Neural crest cell (in vitro differentiated cells): ENCODE data around the gene OR2T11. TPM values are rescaled to one million over a fixed set of nuclear protein-coding genes. Genes with fewer than 3 reads are reported as not detected.
"Not testable (repeated sequence)": the region's sequence is repeated elsewhere in the genome, so short reads cannot be mapped to it uniquely, and the experiment has no call there.

Source experiments
- DNase-seq: peaks from one replicate; pipeline ENCODE4 v3.0.0; 2021; ENCODE audit warnings: low read depth, mixed read lengths, low spot score
- H3K27ac Mint-ChIP-seq: one replicate; pipeline ENCODE4 v1.8.0; 2021; ENCODE audit warnings: mild to moderate bottlenecking, mixed read lengths; ENCODE audit not compliant: unreplicated experiment
- H3K27me3 Mint-ChIP-seq: 2 replicates; pipeline ENCODE4 v1.8.0; 2021; ENCODE audit warnings: low read depth, mild to moderate bottlenecking, mixed read lengths
- H3K36me3 Mint-ChIP-seq: 2 replicates; pipeline ENCODE4 v1.8.0; 2021; ENCODE audit warnings: low read depth, mild to moderate bottlenecking, mixed read lengths
- H3K4me1 Mint-ChIP-seq: 2 replicates; pipeline ENCODE4 v1.8.0; 2021; ENCODE audit warnings: mixed read lengths
- H3K4me3 Mint-ChIP-seq: one replicate; pipeline ENCODE4 v1.8.0; 2021; ENCODE audit warnings: mild to moderate bottlenecking, mixed read lengths
- H3K9me3 Mint-ChIP-seq: 2 replicates; pipeline ENCODE4 v1.8.0; 2021; ENCODE audit warnings: mixed read lengths
- CTCF ChIP-seq: fragments of 200-600 bp; sonication (generic); conservative IDR thresholded peaks from 2 replicates; pipeline ENCODE4 v1.5.0; 2021; ENCODE audit warnings: antibody characterized with exemption, mild to moderate bottlenecking
- long read RNA-seq: library from polyadenylated mRNA; unstranded; transcript quantifications from one replicate; pipeline ENCODE4 v2.0.0, GENCODE V29; 2020
- total RNA-seq: library from RNA; stranded (reverse); gene quantifications from 2 replicates; pipeline ENCODE4 v1.2.1, GENCODE V29; 2021

The OR2T11 gene
- not detected in 2 replicates for total RNA-seq
- long read RNA-seq: 0 reads

DNA sequence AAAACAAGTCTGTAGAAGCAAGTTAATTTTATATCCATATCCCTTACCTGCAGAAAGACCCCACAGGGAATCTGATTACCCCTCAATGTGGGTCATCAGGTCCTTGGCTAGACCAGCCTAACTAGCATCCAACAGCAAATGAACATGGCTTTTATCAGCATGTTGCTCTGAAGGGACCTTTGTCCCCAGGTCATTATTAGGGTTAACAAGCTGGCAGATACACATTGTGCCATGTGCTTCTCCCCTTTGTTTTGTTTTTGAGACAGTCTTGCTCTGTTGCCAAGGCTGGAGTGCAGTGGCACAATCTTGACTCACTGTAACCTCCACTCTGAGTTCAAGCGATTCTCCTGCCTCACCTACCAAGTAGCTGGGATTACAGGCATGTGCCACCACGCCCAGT lies at the start of gene OR2T11:
TSS of gene OR2T11 (minus strand) at position 101 of the 400 bp plus-strand sequence. CDS start 7,963 bp downstream, outside the sequence.
- DNase-seq, H3K4me1 Mint-ChIP-seq, H3K36me3 Mint-ChIP-seq, H3K9me3 Mint-ChIP-seq, H3K27me3 Mint-ChIP-seq, H3K4me3 Mint-ChIP-seq, H3K27ac Mint-ChIP-seq: not testable (repeated sequence)

DNA sequence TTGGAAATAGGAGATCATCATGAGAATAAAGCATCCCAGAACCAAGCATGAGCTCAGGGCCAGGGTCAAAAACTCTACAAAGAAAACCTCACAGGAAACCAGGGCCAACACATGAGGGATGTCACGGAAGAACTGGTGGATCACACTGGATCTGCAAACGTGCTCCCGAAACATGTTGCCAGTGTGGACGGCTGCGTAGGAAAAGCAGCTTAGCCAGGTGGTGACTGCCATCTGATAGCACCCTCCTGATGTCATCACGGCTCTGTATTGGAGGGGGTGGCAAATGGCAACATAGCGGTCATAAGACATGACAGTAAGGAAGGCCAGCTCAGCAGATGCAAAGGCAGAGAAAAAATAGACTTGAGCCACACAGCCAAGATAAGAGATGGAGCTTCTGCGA lies 46.8 kb upstream of the OR2T11 start:
- H3K9me3 Mint-ChIP-seq: peaks cover 19% of the 10 kb centered on the region
- no peak overlapping the region for H3K4me3 Mint-ChIP-seq
- no peaks in the 10 kb centered on the region for H3K4me1 Mint-ChIP-seq
- no peaks in the 10 kb centered on the region for H3K27me3 Mint-ChIP-seq
- H3K27ac Mint-ChIP-seq: no peak overlapping the region
- DNase-seq: no peak
- H3K36me3 Mint-ChIP-seq: peaks cover 11% of the 10 kb centered on the region
- TF ChIP-seq CTCF: no peak

DNA sequence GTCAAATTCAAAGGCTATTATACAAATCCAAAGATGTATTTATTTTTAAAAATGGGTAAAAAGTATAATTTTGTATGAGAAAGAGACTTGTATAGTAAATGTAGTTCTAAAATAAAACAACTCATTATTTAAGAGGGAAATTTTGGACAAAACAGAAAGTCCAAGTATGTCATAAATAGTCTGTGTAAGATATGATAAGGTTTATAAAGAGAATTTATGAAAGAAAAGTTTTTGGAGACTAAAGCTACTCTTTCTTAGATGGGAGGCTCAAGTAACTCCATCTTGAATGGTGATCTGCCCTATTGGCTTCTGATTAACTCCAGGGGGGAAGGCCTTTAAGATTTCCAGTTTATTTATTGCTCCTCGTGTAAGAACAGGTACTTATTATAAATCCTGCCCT lies 35.1 kb upstream of the OR2T11 start:
- TF ChIP-seq CTCF: no peak
- no peak overlapping the region for H3K27ac Mint-ChIP-seq
- H3K4me1 Mint-ChIP-seq: no peaks in the 10 kb centered on the region
- no peaks in the 10 kb centered on the region for H3K27me3 Mint-ChIP-seq
- no peaks in the 10 kb centered on the region for H3K36me3 Mint-ChIP-seq
- no peak overlapping the region for H3K4me3 Mint-ChIP-seq
- DNase-seq: no peak
- H3K9me3 Mint-ChIP-seq: peaks cover 10% of the 10 kb centered on the region

DNA sequence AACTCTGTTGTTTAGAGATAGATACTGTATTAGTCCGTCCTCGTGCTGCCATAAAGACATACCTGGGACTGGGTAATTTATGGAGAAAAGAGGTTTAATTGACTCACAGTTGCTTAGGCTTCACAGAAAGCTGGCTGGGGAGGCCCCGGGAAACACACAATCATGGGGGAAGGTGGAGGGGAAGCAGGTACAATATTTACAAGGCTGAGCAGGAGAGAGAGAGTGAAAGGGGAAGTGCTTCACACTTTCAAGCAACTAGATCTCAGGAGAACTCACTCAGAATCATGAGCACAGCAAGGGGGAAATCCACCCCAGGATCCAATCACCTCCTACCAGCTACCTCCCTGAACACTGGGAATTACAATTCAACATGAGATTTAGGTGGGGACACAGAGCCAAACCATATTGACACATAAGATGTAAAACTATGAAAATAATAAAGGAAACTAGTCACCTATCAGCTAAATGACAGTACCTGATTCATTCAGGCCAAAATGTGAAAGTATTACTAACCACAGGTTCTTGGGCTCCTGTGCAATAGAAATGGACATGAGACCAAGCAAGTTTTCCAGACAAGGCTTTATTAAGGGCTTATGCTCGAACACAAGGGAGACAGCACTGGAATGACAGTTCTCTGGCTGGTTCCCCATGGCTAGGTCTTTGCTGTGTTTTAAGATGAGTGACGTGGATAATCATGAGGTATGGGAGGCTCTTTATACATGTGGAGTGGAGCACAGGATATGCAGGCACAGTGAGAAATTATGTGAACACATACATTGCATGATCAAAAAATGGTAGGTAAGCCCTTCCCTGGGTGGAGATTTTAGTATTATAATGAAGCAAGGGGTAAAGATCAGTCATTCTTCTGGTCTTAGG lies 28.8 kb upstream of the OR2T11 start:
- H3K4me1 Mint-ChIP-seq, H3K36me3 Mint-ChIP-seq, H3K4me3 Mint-ChIP-seq, H3K27me3 Mint-ChIP-seq, DNase-seq, H3K27ac Mint-ChIP-seq: not testable (repeated sequence)
- H3K9me3 Mint-ChIP-seq: peaks cover 20% of the 10 kb centered on the region

- not testable (repeated sequence) for H3K36me3 Mint-ChIP-seq, H3K27ac Mint-ChIP-seq, H3K4me3 Mint-ChIP-seq, H3K27me3 Mint-ChIP-seq, DNase-seq, H3K4me1 Mint-ChIP-seq
- peaks cover 14% of the 10 kb centered on the region for H3K9me3 Mint-ChIP-seq
Measured at GRCh38 chr1:248656797-248657196, 21.9 kb upstream of the OR2T11 start.

- H3K27me3 Mint-ChIP-seq, H3K9me3 Mint-ChIP-seq, H3K4me3 Mint-ChIP-seq, H3K4me1 Mint-ChIP-seq, DNase-seq, H3K27ac Mint-ChIP-seq, H3K36me3 Mint-ChIP-seq: not testable (repeated sequence)
Measured at GRCh38 chr1:248655354-248655753, 20.5 kb upstream of the OR2T11 start, which contains the start of gene OR2T27. TSS of gene OR2T27 (minus strand) at chr1:248655528. CDS start at chr1:248650884, 4,644 bp downstream.

GRCh38 chr1:248648770-248649536 lies 14.1 kb upstream of the OR2T11 start:
- not testable (repeated sequence) for H3K36me3 Mint-ChIP-seq, H3K9me3 Mint-ChIP-seq, H3K27me3 Mint-ChIP-seq, H3K4me1 Mint-ChIP-seq, DNase-seq, H3K4me3 Mint-ChIP-seq, H3K27ac Mint-ChIP-seq

DNA sequence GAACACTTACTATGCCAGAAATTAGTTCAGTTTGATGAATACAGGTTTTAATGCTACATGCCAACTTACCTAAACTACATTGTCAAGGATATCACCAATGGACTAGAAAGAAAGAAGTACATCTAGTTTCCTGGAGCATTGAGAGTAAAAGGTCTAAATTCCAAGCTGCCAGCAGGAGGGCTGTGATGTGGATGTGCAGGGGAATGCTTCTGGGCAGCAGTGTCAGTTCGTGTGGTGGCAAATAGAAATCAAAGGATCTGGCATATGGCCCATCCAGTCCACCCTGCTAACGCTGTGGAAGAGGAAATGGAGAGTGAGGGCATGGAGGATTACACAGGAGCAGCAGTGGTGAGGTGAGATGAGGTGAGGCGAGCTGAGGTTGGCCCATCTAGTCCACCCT lies 10.3 kb upstream of the OR2T11 start, which contains the start of gene OR2T35:
TSS of gene OR2T35 (minus strand) at position 101 of the 400 bp plus-strand sequence. CDS start 6,020 bp downstream, outside the sequence.
- not testable (repeated sequence) for H3K27me3 Mint-ChIP-seq, H3K9me3 Mint-ChIP-seq, H3K4me3 Mint-ChIP-seq

DNA sequence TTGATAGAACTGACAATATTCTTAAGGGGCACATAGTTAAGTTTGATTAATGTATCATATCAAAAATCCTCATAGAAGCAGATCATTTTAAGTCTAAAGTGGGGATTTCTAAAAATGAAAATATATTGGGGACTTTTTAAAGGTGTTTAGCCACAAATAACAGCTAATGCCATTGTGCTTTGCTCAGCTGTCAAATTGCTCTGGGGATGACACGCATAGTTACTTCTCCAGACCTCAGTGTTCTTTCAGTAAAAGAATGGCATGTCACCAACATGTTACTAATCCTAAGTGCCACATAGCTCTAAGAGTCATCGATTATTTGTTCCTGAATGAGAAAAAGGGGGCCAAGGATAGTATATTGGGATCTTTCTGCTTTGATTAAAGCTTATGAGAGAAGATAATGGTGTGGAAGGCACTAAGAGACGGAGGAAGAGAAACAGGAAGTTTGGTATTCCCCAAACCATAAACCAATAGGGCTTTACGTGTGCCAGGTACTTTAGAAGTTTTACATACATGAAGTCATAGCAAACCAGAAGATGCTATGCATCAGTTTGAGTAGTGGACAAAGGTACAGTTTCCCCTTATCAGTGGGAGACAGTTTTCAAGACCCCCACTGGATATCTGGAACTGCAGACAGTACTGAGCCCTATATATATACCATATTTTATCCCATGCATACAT lies 8.2 kb upstream of the OR2T11 start:
- H3K27me3 Mint-ChIP-seq, H3K27ac Mint-ChIP-seq, H3K4me1 Mint-ChIP-seq, DNase-seq, H3K4me3 Mint-ChIP-seq, H3K9me3 Mint-ChIP-seq, H3K36me3 Mint-ChIP-seq: not testable (repeated sequence)

More for the DNA sequence above, 10.3 kb upstream of the OR2T11 start, which contains the start of gene OR2T35:
- not testable (repeated sequence) for H3K36me3 Mint-ChIP-seq, DNase-seq, H3K27ac Mint-ChIP-seq, H3K4me1 Mint-ChIP-seq

DNA sequence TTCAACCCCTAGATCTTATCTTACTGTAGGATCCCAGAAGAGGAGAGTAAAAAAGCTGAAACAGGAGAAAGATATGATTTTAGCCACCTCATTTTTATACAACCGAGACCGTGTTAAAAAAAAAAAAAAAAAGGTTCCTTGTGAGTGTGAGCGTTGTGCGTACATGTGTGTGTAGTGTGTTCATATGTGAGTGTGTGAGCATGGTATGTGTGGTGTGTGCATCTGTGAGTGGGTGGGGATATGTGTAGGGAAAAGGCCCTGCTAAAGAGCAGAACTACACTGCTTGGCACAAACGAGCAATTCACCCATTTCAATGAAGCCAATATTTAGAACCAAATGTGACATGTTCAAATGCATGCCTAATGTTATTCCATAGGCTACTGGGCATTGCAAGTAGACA lies 6.7 kb upstream of the OR2T11 start:
- H3K4me3 Mint-ChIP-seq, H3K27ac Mint-ChIP-seq, H3K27me3 Mint-ChIP-seq, H3K36me3 Mint-ChIP-seq, H3K9me3 Mint-ChIP-seq, H3K4me1 Mint-ChIP-seq, DNase-seq: not testable (repeated sequence)

GRCh38 chr1:248640906-248641305 lies 6.0 kb upstream of the OR2T11 start:
- DNase-seq, H3K27me3 Mint-ChIP-seq, H3K9me3 Mint-ChIP-seq, H3K36me3 Mint-ChIP-seq, H3K4me1 Mint-ChIP-seq, H3K4me3 Mint-ChIP-seq, H3K27ac Mint-ChIP-seq: not testable (repeated sequence)
